ENCODE measurements around the gene ZNF354B. TPM values are rescaled to one million over a fixed set of nuclear protein-coding genes. Genes with fewer than 3 reads are reported as not detected.

Gene ZNF354B
- 10 to 100 TPM; 24.1 to 49.7 (median 28.3) TPM for total RNA-seq

DNA sequence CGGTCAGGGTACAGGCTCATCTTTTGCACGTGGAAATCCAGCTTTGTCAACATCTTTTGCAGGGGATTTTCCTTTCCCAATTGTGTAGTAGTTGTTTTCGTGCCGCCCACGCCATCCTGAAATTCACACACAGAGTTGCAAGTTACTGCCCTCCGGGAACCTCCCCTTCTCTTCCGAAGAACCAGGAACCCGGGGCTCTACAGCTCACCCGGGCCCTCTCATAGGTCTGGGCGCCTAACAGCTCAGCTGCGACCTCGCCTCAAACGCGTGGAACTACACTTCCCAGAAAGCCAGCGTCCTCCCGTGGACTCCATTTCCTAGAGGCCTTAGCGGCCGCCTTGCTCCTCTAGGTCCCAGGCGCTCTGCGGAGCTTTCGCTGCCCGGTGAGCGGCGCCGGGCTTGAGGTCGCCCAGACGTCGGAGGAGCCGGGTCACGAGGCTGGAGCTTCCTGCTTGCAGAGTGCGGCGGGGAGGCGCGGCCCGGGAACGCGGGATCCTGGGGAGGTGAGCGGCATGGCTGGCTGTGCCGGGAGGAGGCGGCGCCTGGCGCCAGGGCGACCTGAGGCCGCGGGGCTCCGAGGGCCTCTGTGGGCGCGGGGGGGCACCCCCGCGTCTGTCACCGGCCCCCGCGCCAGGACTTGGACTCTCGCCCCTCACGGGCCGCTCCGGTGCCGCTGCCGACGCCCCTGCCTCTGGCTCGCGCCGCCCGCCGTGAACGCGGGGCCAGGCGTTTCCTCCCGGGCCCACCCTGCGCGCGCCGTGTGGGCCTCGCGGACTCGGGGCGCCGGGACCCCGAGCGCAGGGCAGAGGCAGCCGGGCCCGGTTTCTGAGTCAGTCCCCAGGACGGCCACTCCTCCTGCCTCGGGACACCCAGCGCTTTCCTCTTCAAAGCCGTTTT is at the start of gene ZNF354B:
TSS of gene ZNF354B (plus strand) at position 329 of the 897 bp plus-strand sequence. CDS start 1,095 bp downstream, outside the sequence.
- intact Hi-C loops (cut with DNase I; ENCODE audit: low total_unique reads), result loop anchor here (10.0 kb wide), 1 partner anchor 125 kb away; the partner anchor contains the start of gene ZNF354A
- H3K27ac ChIP-seq, result peak within 1 kb of the TSS; percentile 69 to 84

GRCh38 chr5:178817506-178817905 is 42.2 kb upstream of the ZNF354B start:
- intact Hi-C loops (cut with DNase I; ENCODE audit: low total_unique reads), result no loop called here
- Histone ChIP-seq H3K27me3 (no peaks in the 10 kb centered on the region), H3K9me3 (no peaks in the 10 kb centered on the region), H3K27ac (no peak overlapping the region), H3K36me3 (no peaks in the 10 kb centered on the region), H3K4me3 (no peak overlapping the region), H3K4me1 (no peaks in the 10 kb centered on the region)
- no peak for DNase-seq
- TF ChIP-seq CTCF (IDR thresholded peaks at IDR 0.05) (no peak), POLR2A (IDR thresholded peaks at IDR 0.05) (no peak)

More for the DNA sequence above, at the start of gene ZNF354B:
- peak; percentile 88 to 89 for DNase-seq
- Histone ChIP-seq H3K36me3 (no peaks in the 10 kb centered on the region), H3K4me3 (peak within 1 kb of the TSS; percentile 43 to 95), H3K4me1 (peaks cover 0 to 3% of the 10 kb centered on the region in 2 donors), H3K27me3 (no peaks in the 10 kb centered on the region), H3K9me3 (no peaks in the 10 kb centered on the region)
- TF ChIP-seq CTCF (IDR thresholded peaks at IDR 0.05) (peak; percentile 15 to 34 (median 22)), POLR2A (IDR thresholded peaks at IDR 0.05) (peak; percentile 37 to 65)

GRCh38 chr5:178818094-178818493 is 41.7 kb upstream of the ZNF354B start:
- no peak for DNase-seq
- intact Hi-C loops (cut with DNase I; ENCODE audit: low total_unique reads), result no loop called here
- H3K36me3 ChIP-seq, result no peaks in the 10 kb centered on the region
- TF ChIP-seq CTCF (IDR thresholded peaks at IDR 0.05) (no peak), POLR2A (IDR thresholded peaks at IDR 0.05) (no peak)
- no peaks in the 10 kb centered on the region for H3K4me1 ChIP-seq
- no peaks in the 10 kb centered on the region for H3K27me3 ChIP-seq
- H3K27ac ChIP-seq, result no peak overlapping the region
- H3K4me3 ChIP-seq, result no peak overlapping the region
- no peaks in the 10 kb centered on the region for H3K9me3 ChIP-seq

DNA sequence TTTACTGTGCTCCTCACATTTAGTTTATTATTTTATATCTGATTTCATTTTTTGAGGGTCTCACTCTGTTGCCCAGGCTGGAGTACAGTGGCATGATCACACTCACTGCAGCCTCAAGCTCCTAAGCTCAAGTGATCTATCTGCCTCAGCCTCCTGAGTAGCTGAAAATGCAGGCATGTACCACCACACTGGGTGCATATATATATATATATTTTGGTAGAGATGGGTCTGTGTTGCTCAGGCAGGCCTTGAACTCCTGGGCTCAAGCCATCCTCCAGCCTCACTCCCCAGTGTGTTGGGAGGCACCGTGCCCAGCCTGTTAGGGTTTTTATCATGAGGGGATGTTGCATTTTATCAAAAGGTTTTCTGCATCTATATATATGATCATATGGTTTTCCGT is 39.8 kb upstream of the ZNF354B start:
- H3K4me1 ChIP-seq, result no peaks in the 10 kb centered on the region
- H3K36me3 ChIP-seq, result no peaks in the 10 kb centered on the region
- intact Hi-C loops (cut with DNase I; ENCODE audit: low total_unique reads), result no loop called here
- no peak overlapping the region for H3K4me3 ChIP-seq
- no peak overlapping the region for H3K27ac ChIP-seq
- no peak for DNase-seq
- no peaks in the 10 kb centered on the region for H3K27me3 ChIP-seq
- TF ChIP-seq POLR2A (IDR thresholded peaks at IDR 0.05) (no peak), CTCF (IDR thresholded peaks at IDR 0.05) (no peak)
- no peaks in the 10 kb centered on the region for H3K9me3 ChIP-seq

- DNase-seq, result no peak
- intact Hi-C loops (cut with DNase I; ENCODE audit: low total_unique reads), result no loop called here
Observed at GRCh38 chr5:178825444-178825843, 34.3 kb upstream of the ZNF354B start.

More at GRCh38 chr5:178825444-178825843, 34.3 kb upstream of the ZNF354B start:
- Histone ChIP-seq H3K27ac (no peak overlapping the region), H3K4me3 (no peak overlapping the region), H3K4me1 (no peaks in the 10 kb centered on the region), H3K27me3 (no peaks in the 10 kb centered on the region), H3K36me3 (no peaks in the 10 kb centered on the region), H3K9me3 (no peaks in the 10 kb centered on the region)
- TF ChIP-seq POLR2A (IDR thresholded peaks at IDR 0.05) (no peak), CTCF (IDR thresholded peaks at IDR 0.05) (no peak)

Data from uterus (tissue), 4 donors.